Activated T-cell treated with anti-CD3 and anti-CD28 coated beads, Interleukin-2, amount 50 U/mL, for 24 hours (primary cell): ENCODE measurements around the gene KPNA3.
A peak's percentile ranks its signal among the peaks of the same experiment; 100 is the strongest.
"Not testable (repeated sequence)": the region's sequence is repeated elsewhere in the genome, so short reads cannot be mapped to it uniquely, and the experiment has no call there.

Source experiments
- DNase-seq: peaks from one replicate; pipeline ENCODE4 v3.0.0-alpha.2; 2020
- H3K27ac Mint-ChIP-seq: 2 replicates; pipeline ENCODE4 v1.8.0; 2020; ENCODE audit warnings: mild to moderate bottlenecking, mixed read lengths
- H3K27me3 Mint-ChIP-seq: 2 replicates; pipeline ENCODE4 v1.8.0; 2020; ENCODE audit warnings: mixed read lengths
- H3K36me3 Mint-ChIP-seq: 2 replicates; pipeline ENCODE4 v1.8.0; 2020; ENCODE audit warnings: low read depth, mixed read lengths
- H3K4me1 Mint-ChIP-seq: 2 replicates; pipeline ENCODE4 v1.8.0; 2020; ENCODE audit warnings: low read depth, mixed read lengths
- H3K4me3 Mint-ChIP-seq: 2 replicates; pipeline ENCODE4 v1.8.0; 2020; ENCODE audit warnings: mild to moderate bottlenecking, moderate library complexity, mixed read lengths
- H3K9me3 Mint-ChIP-seq: 2 replicates; pipeline ENCODE4 v1.8.0; 2020; ENCODE audit warnings: mixed read lengths

Gene KPNA3

GRCh38 chr13:49746111-49746510 is 46.4 kb downstream of the KPNA3 start:
- Mint-ChIP-seq H3K27ac (no peak overlapping the region), H3K36me3 (peaks cover 52% of the 10 kb centered on the region), H3K27me3 (no peaks in the 10 kb centered on the region), H3K4me1 (peaks cover 12% of the 10 kb centered on the region), H3K4me3 (no peak overlapping the region), H3K9me3 (no peaks in the 10 kb centered on the region)
- no peak for DNase-seq

- Mint-ChIP-seq H3K4me3 (no peak overlapping the region), H3K27me3 (no peaks in the 10 kb centered on the region), H3K4me1 (no peaks in the 10 kb centered on the region), H3K27ac (no peak overlapping the region), H3K9me3 (no peaks in the 10 kb centered on the region), H3K36me3 (peaks cover 65% of the 10 kb centered on the region)
- DNase-seq: no peak
These were observed 51.6 kb downstream of the KPNA3 start for GRCh38 chr13:49740870-49741269.

- Mint-ChIP-seq H3K9me3 (no peaks in the 10 kb centered on the region), H3K4me1 (no peaks in the 10 kb centered on the region), H3K27me3 (no peaks in the 10 kb centered on the region), H3K27ac (no peak overlapping the region), H3K4me3 (no peak overlapping the region), H3K36me3 (peaks cover 57% of the 10 kb centered on the region)
- no peak for DNase-seq
These were observed 52.8 kb downstream of the KPNA3 start for GRCh38 chr13:49739498-49740187.

- Mint-ChIP-seq H3K4me1 (no peaks in the 10 kb centered on the region), H3K27ac (no peak overlapping the region)
- DNase-seq: no peak
These were observed 59.1 kb downstream of the KPNA3 start for GRCh38 chr13:49733181-49733951.

GRCh38 chr13:49731766-49732165 is 60.7 kb downstream of the KPNA3 start:
- Mint-ChIP-seq H3K27me3 (no peaks in the 10 kb centered on the region), H3K9me3 (no peaks in the 10 kb centered on the region), H3K27ac (no peak overlapping the region), H3K4me1 (no peaks in the 10 kb centered on the region), H3K4me3 (no peak overlapping the region), H3K36me3 (peaks cover 61% of the 10 kb centered on the region)
- no peak for DNase-seq

More at GRCh38 chr13:49733181-49733951, 59.1 kb downstream of the KPNA3 start:
- no peaks in the 10 kb centered on the region for H3K9me3 Mint-ChIP-seq
- H3K36me3 Mint-ChIP-seq: peaks cover 48% of the 10 kb centered on the region
- no peaks in the 10 kb centered on the region for H3K27me3 Mint-ChIP-seq
- H3K4me3 Mint-ChIP-seq: no peak overlapping the region

DNA sequence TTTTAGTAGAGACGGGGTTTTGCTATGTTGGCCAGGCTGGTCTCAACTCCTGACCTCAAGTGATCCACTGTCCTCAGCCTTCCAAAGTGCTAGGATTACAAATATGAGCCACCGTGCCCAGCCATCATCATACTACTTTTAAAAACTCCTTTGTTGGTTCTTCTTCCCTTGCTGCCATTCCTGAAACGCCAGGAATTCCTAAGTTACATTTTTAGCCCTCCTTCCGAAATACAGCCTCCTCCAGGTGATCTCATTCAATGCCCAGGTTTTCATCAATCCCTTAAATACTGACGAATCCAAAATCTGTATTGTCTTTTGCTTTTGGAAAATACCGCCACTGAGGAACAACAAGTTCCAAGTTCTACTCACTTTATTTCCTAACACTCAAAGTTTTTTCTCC is 75.9 kb downstream of the KPNA3 start:
- peaks cover 16% of the 10 kb centered on the region for H3K9me3 Mint-ChIP-seq
- no peaks in the 10 kb centered on the region for H3K27me3 Mint-ChIP-seq
- DNase-seq: no peak
- peaks cover 4% of the 10 kb centered on the region for H3K4me1 Mint-ChIP-seq
- H3K36me3 Mint-ChIP-seq: peaks cover 88% of the 10 kb centered on the region
- no peak overlapping the region for H3K27ac Mint-ChIP-seq
- H3K4me3 Mint-ChIP-seq: no peak overlapping the region

- peaks cover 89% of the 10 kb centered on the region for H3K36me3 Mint-ChIP-seq
- peaks cover 9% of the 10 kb centered on the region for H3K4me1 Mint-ChIP-seq
- H3K4me3 Mint-ChIP-seq: no peak overlapping the region
These were observed 77.7 kb downstream of the KPNA3 start for GRCh38 chr13:49714757-49715156.

DNA sequence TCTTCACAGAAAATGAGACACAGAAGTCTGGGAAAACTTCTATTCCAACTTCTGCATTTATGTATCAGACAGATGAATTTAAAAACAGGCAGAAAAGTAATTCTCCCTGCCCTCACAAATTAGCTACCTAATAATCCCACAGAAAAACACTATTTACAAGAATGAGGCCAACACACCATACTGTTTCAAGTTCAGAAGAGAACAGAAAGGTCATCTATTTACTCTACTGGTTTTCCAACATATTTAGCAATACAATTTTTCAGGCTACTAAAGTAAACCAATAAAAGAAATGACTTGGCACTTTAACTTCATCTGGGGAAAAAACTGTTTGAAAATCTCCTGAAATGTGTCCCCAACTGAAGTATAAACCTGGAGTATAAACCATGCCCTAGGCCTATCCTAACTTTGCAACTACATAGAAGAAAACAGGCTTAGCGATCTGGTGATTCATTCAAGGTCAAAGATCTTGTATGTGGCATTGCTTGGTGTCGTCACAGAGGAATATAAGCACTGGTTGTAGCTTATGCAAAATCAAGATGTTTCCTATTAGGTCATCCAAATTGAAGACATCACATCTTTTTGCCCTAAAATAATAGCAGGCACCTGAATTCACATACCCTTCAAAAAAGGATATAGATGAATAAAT is 81.1 kb downstream of the KPNA3 start:
- peak overlapping the region; percentile 65 for H3K27ac Mint-ChIP-seq
- H3K36me3 Mint-ChIP-seq: peaks cover 83% of the 10 kb centered on the region
- H3K4me1 Mint-ChIP-seq: peaks cover 9% of the 10 kb centered on the region
- peaks cover 6% of the 10 kb centered on the region for H3K9me3 Mint-ChIP-seq
- DNase-seq: no peak
- no peaks in the 10 kb centered on the region for H3K27me3 Mint-ChIP-seq
- no peak overlapping the region for H3K4me3 Mint-ChIP-seq

More at GRCh38 chr13:49714757-49715156, 77.7 kb downstream of the KPNA3 start:
- no peak overlapping the region for H3K27ac Mint-ChIP-seq
- H3K27me3 Mint-ChIP-seq: no peaks in the 10 kb centered on the region
- peaks cover 16% of the 10 kb centered on the region for H3K9me3 Mint-ChIP-seq
- DNase-seq: no peak

- not testable (repeated sequence) for H3K4me1 Mint-ChIP-seq, H3K4me3 Mint-ChIP-seq, H3K27ac Mint-ChIP-seq, H3K27me3 Mint-ChIP-seq, H3K9me3 Mint-ChIP-seq, DNase-seq
- peaks cover 76% of the 10 kb centered on the region for H3K36me3 Mint-ChIP-seq
These were observed 88.2 kb downstream of the KPNA3 start for GRCh38 chr13:49704264-49704663.

DNA sequence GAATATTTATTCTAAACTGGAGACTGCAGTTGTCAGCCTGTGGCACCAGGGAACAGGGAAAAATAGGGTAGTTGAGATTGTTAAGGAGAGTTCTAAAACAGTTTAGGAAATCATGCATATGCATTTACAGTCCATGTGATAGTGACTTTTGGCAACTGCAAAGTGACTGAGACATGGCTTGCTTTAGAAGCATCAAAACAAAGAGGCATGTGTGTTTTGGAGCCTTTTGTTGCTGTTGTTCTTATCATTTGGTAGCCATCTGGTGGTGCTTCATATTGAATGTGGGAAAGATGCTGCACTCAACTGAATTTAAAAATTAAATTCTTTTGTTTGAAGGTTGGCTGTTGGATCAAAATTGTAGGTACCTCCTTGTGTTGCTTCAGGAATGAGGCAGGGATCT is 91.0 kb downstream of the KPNA3 start:
- H3K4me3 Mint-ChIP-seq: no peak overlapping the region
- peaks cover 71% of the 10 kb centered on the region for H3K36me3 Mint-ChIP-seq
- H3K27me3 Mint-ChIP-seq: no peaks in the 10 kb centered on the region
- H3K27ac Mint-ChIP-seq: no peak overlapping the region
- DNase-seq: no peak
- no peaks in the 10 kb centered on the region for H3K9me3 Mint-ChIP-seq
- no peaks in the 10 kb centered on the region for H3K4me1 Mint-ChIP-seq

DNA sequence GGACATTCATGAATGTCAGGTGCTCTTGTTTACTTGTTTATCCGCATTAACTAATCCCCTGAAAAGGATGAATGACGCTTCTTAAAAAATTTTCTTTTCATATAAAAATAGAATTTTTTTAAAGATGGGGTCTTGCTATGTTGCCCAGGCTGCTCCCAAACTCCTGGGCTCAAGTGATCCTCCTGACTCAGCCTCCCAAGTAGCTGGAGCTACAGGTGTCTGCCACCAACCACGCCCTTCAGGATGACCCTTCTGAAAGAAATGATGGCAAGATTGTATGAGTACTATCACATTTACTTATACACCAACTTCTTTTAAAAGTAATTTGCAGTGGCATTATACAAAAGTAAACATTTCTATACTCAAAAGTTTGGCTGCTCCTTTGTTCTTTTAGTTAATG is 95.0 kb downstream of the KPNA3 start:
- H3K36me3 Mint-ChIP-seq: peaks cover 49% of the 10 kb centered on the region
- H3K4me3 Mint-ChIP-seq: no peak overlapping the region
- no peak for DNase-seq
- H3K27ac Mint-ChIP-seq: no peak overlapping the region
- no peaks in the 10 kb centered on the region for H3K9me3 Mint-ChIP-seq
- H3K4me1 Mint-ChIP-seq: peaks cover 6% of the 10 kb centered on the region
- no peaks in the 10 kb centered on the region for H3K27me3 Mint-ChIP-seq

DNA sequence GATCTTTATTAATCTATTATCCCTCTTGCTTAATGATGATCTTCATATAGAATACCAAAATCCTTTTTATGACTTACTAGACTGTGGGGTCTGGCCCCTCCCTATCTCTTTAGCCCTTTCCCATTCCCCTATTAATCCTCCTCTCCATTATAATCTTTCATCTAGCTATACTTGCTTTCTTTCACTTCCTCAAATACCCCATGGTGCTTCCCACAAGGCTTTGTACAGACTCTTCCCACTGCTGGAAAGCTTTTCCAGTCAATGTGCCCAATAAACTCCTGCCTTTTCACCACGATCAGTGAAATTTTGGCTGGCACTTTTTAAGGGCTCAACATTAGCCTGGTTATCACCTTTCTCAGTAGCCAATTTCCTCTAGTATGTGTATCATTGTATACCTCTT is 98.0 kb downstream of the KPNA3 start:
- no peak for DNase-seq
- H3K4me3 Mint-ChIP-seq: no peak overlapping the region
- no peaks in the 10 kb centered on the region for H3K27me3 Mint-ChIP-seq

DNA sequence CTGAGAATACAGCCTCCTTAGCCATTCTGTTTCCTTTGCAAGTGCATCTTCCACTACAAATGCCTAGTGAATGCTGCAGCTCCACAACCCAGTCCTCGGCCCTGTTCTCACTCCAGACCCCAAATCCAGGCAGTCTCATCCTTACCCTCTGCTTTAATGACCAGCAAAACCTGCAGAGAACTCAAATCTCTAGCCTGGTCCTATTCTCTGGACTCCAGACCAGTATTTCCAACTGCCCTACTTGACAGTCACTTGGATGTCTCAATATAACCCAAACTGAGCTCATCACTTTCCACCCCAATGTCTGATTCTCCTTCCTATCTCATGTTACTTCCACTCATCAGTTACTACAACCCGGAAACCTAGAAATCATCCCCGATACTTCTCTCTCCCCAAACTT is 98.6 kb downstream of the KPNA3 start:
- peaks cover 29% of the 10 kb centered on the region for H3K36me3 Mint-ChIP-seq
- DNase-seq: no peak
- H3K27me3 Mint-ChIP-seq: no peaks in the 10 kb centered on the region
- no peak overlapping the region for H3K27ac Mint-ChIP-seq
- H3K9me3 Mint-ChIP-seq: no peaks in the 10 kb centered on the region
- no peak overlapping the region for H3K4me3 Mint-ChIP-seq
- H3K4me1 Mint-ChIP-seq: peaks cover 28% of the 10 kb centered on the region

More for the DNA sequence above, 98.0 kb downstream of the KPNA3 start:
- Mint-ChIP-seq H3K4me1 (peaks cover 24% of the 10 kb centered on the region), H3K27ac (no peak overlapping the region), H3K36me3 (peaks cover 30% of the 10 kb centered on the region), H3K9me3 (no peaks in the 10 kb centered on the region)

DNA sequence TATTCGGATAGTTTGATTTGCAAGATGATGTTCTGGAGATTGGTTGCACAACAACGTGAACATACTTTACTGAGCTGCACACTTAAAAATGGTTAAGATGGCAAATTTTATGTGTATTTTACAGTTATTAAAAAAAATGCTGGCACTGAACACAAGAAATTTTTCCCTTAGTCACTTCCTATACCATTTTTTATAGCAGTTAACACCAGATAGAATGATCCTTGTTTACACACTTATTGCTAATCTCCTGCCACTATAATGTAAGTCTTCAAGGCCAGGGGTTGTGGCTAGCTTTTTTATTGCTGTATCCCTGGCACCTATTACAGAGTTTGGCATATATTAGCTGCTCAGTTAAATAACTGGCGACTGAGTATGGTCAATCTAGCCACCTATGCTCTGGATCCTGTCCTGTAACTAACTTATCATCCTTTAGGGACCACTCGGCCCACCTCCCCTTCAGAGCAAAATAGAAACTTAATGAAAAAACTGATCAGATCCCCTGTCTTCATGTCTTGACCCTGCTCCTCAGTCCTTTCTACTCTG is 99.2 kb downstream of the KPNA3 start:
- no peak for DNase-seq
- H3K4me1 Mint-ChIP-seq: peaks cover 30% of the 10 kb centered on the region
- no peaks in the 10 kb centered on the region for H3K27me3 Mint-ChIP-seq
- peaks cover 26% of the 10 kb centered on the region for H3K36me3 Mint-ChIP-seq
- no peak overlapping the region for H3K4me3 Mint-ChIP-seq
- no peaks in the 10 kb centered on the region for H3K9me3 Mint-ChIP-seq
- H3K27ac Mint-ChIP-seq: no peak overlapping the region
